HG03575 (cell line): ENCODE data around the gene AKAIN1.

Source experiments
- ATAC-seq: cut with Tn5 transposase; IDR thresholded peaks from one replicate; pipeline ENCODE4 v1.9.1; 2021; ENCODE audit not compliant: unreplicated experiment, insufficient number of reproducible peaks, low FRiP score; ENCODE audit errors: extremely low read depth

The AKAIN1 gene

DNA sequence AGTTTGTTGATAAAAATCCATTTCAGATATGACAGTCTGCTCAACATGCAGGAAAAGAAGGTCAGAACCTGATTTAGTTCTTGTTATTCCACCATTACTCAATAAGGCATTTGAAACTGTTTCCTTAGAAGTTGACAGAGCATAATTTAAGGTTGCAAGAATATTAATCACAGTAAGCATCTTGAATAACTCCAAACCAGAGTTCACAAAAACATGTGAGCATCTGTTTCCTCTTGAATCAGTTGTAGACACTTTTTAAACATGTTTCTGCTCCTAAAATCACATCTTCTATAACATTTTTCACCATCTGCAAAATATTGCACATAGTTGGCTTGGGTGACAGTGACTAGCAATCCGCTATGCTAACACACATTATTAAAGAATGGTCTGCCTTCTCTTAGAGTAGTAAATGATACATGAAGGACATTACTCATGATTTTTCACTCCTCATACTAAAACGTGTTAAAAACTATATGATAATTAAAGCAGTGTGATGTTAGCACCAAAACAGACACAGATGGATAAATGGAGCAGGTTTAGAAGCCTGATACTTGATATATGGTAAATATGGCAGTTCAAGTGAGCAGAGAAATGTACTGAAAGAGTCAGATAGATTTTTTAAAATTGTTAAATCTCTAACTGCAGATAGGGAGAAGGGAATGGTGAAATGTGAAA, 30.3 kb downstream of the AKAIN1 start:
- no peak for ATAC-seq

DNA sequence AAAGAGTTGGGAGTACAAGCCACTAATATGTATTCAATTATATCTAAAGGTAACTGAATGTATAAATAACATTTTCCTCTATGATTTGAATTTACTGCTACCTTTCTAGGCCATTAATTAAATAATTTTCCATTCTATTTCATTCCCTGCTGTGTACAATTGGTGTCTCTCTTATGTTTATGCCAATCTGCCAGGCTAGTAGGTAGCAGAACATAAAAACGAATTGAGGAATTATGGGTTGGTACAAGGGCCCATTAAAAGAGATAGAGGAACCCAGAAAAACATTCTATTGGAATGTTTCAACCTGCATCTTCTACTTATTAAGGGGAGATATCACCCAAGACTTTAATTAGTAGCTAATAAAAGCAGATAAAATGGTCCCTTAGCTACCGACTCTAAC, 32.2 kb downstream of the AKAIN1 start:
- no peak for ATAC-seq

DNA sequence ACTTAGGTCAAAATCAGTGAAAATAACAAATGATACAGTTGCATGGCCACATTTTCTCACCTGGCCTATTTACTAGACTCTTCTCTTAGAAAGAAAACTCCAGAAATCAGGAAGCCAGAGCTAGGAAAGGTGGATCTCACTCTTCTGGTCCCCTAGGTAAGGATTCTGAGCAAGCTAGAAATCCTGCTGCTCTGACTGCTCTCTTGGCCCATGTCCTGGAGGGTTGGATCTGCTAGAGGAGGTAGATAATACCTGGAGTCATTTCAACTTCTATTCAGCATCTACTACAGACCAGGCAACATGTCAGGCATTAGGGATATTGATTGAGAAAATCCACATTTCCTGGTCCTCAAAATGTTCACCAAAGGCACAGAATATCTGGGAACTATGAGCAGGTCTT, 34.9 kb downstream of the AKAIN1 start:
- ATAC-seq: no peak

GRCh38 chr18:5159080-5159479, 38.0 kb downstream of the AKAIN1 start:
- no peak for ATAC-seq

- ATAC-seq: no peak
Observed at GRCh38 chr18:5158587-5158986, 38.5 kb downstream of the AKAIN1 start.

GRCh38 chr18:5158172-5158571, 38.9 kb downstream of the AKAIN1 start:
- no peak for ATAC-seq

DNA sequence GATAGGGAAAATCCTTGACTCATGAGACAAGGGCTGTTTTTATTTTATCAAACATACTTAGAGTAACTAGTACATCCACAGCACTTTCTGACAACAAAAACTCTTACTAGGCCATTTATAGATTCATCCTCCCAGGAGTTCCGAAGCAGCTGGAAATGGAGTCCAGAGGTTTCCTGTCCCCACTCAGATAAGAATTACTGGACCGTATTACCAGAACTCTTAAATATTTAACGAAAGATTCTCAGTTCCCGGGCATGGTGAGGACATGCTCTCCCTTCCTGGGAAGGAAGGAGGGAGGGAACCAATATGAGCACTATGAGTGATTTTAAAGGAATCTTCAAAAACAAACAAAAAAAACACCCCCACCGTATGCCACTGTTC, 41.2 kb downstream of the AKAIN1 start:
- no peak for ATAC-seq

- ATAC-seq: no peak
Observed at GRCh38 chr18:5155218-5155906, 41.7 kb downstream of the AKAIN1 start.

- ATAC-seq: no peak
Observed at GRCh38 chr18:5152343-5153020, 44.6 kb downstream of the AKAIN1 start.

DNA sequence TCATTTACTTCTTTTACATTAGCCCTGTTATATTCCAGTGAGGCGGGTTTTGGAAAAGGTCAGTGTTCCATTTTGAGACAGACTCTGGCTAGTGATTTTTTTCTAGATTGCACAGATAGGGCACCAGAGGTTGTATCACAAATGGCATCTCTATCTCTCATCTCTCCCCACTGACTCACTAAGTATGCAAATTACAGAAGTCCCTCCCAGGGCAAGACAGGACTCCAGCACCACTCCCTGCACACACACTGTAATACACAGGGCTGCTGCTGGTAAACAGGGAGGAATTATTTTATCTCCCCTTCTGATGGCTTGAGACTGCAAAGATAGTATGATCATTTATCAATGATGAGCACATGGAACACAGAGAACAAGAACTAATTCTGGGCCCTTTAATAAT, 46.2 kb downstream of the AKAIN1 start:
- no peak for ATAC-seq

GRCh38 chr18:5146093-5146492, 51.0 kb downstream of the AKAIN1 start:
- no peak for ATAC-seq

- ATAC-seq: no peak
Observed at GRCh38 chr18:5145168-5145825, 51.8 kb downstream of the AKAIN1 start.

GRCh38 chr18:5144629-5145028, 52.4 kb downstream of the AKAIN1 start:
- no peak for ATAC-seq

- no peak for ATAC-seq
Observed at GRCh38 chr18:5142859-5143258, 54.2 kb downstream of the AKAIN1 start.

GRCh38 chr18:5142131-5142530, 54.9 kb downstream of the AKAIN1 start:
- ATAC-seq: no peak

DNA sequence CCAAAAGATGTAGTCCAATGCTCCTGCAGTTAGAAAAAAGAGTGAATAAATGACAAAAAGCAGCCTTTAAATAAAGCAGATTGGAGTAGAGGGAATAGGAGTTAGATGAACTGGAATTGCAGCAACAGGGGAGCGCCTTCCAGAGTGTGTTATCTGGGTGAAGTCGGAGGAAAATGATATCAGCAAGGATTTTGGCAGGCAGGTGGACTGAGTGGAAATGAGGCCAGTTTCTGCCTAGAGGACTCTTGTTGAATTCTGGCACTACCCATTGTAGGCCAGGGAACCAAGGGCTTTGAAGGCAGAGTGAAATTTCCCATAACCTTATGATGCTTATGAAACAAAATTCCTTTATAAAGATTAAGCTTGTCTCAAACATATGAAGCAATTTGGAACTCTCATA, 59.8 kb downstream of the AKAIN1 start:
- no peak for ATAC-seq

GRCh38 chr18:5132987-5133386, 64.1 kb downstream of the AKAIN1 start:
- ATAC-seq: no peak

DNA sequence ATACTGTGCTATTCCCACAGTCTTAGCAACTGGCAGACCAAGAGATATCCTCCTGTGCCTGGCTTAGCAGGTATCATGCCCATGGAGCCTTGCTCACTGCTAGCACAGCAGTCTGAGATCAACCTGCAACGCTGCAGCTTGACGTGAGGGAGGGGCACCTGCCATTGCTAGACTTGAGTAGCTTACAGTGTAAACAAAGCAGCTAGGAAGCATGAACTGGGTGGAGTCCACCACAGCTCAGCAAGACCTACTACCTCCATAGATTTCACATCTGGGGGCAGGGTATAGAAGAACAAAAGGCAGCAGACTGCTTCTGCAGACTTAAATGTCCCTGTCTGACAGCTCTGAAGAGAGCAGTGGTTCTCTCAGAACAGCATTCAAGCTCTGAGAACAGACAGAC, 74.8 kb downstream of the AKAIN1 start:
- no peak for ATAC-seq

GRCh38 chr18:5110266-5110665, 86.8 kb downstream of the AKAIN1 start:
- no peak for ATAC-seq

- ATAC-seq: no peak
Observed at GRCh38 chr18:5107988-5108387, 89.1 kb downstream of the AKAIN1 start.
